K562 (cell line): ENCODE measurements around the gene ASB7. TPM values are rescaled to one million over a fixed set of nuclear protein-coding genes. Genes with fewer than 3 reads are reported as not detected.

Experiments
- polyA plus RNA-seq, 8 experiments: library from polyadenylated mRNA; depleted of rRNA in 4 of 8; stranded (reverse) in 5 of 8; unstranded in 3 of 8; fragments of >200 nt; fragmentation: Nextera tagmentation in 2 of 8; fragmentation: Illumina TruSeq in 1 of 8; extraction: Ambion mirVana in 2 of 8; extraction: Trizol in 1 of 8; gene quantifications; 2 replicates each; pipeline versions ENCODE4 v1.2.1 to v1.2.3, GENCODE V29; 2011 to 2014; ENCODE audit warnings: inconsistent platforms in 1 of 8, missing spikeins in 1 of 8
- small RNA-seq: library from RNA; depleted of rRNA; stranded (forward); fragments of <200 nt; gene quantifications from one replicate; pipeline ENCODE3, GENCODE V24; 2014
- total RNA-seq, 7 experiments: library from RNA; depleted of rRNA in 6 of 7; stranded (reverse); fragments of >200 nt in 6 of 7; fragmentation: Illumina TruSeq in 2 of 7; extraction: Trizol in 2 of 7; gene quantifications; 2 replicates each; pipeline versions ENCODE4 v1.2.1 to v1.2.3, GENCODE V29; 2011 to 2021; ENCODE audit warnings: low replicate concordance in 1 of 7

Gene ASB7
- total and polyA plus RNA-seq, 9 of the 15 experiments (the other 6 are each of a cell fraction or from before 2014, with no cell fraction given) = 1.8 to 10.1 (median 6.8) TPM

Small RNAs within 50 kb of the gene (small RNA-seq; reads per million reads assigned to genes)
- gene RF00019 (not detected), gene RNU6-181P (not detected)

Other genes with a start within 250 kb of the ASB7 start
- not detected in 2 replicates for gene CERS3, start 73.6 kb upstream of the ASB7 start, total RNA-seq (2014; rRNA removed)
- gene CERS3, start 73.6 kb upstream of the ASB7 start, total RNA-seq (2014; rRNA removed; fragmentation: Illumina TruSeq; extraction: Trizol) = not detected in 2 replicates
- not detected in 2 replicates for gene CERS3, start 73.6 kb upstream of the ASB7 start, total RNA-seq (2015; rRNA removed; fragmentation: Illumina TruSeq; extraction: Trizol)
- not detected in 2 replicates for gene CERS3, start 73.6 kb upstream of the ASB7 start, total RNA-seq (2021)
- gene CERS3, start 73.6 kb upstream of the ASB7 start, polyA plus RNA-seq (2011; rRNA removed) = 0.09 TPM in 1 of 2 replicates, not detected in the other
- not detected in 2 replicates for gene CERS3, start 73.6 kb upstream of the ASB7 start, polyA plus RNA-seq (2014; fragmentation: Illumina TruSeq; extraction: Trizol)
- gene CERS3, start 73.6 kb upstream of the ASB7 start, polyA plus RNA-seq (2014; fragmentation: Nextera tagmentation; extraction: Ambion mirVana) = not detected
- gene CERS3, start 73.6 kb upstream of the ASB7 start, polyA plus RNA-seq (2014; rRNA removed) = not detected in 2 replicates
- 13.8 and 15.4 TPM in 2 replicates for gene LINS1, start 405 bp upstream of the ASB7 start, total RNA-seq (2014; rRNA removed)
- 29.0 and 32.4 TPM in 2 replicates for gene LINS1, start 405 bp upstream of the ASB7 start, total RNA-seq (2014; rRNA removed; fragmentation: Illumina TruSeq; extraction: Trizol)
- 22.7 and 23.5 TPM in 2 replicates for gene LINS1, start 405 bp upstream of the ASB7 start, total RNA-seq (2015; rRNA removed; fragmentation: Illumina TruSeq; extraction: Trizol)
- 21.4 and 21.5 TPM in 2 replicates for gene LINS1, start 405 bp upstream of the ASB7 start, total RNA-seq (2021)
- gene LINS1, start 405 bp upstream of the ASB7 start, polyA plus RNA-seq (2011; rRNA removed) = 29.9 and 30.6 TPM in 2 replicates
- 24.6 and 27.3 TPM in 2 replicates for gene LINS1, start 405 bp upstream of the ASB7 start, polyA plus RNA-seq (2014; fragmentation: Illumina TruSeq; extraction: Trizol)
- gene LINS1, start 405 bp upstream of the ASB7 start, polyA plus RNA-seq (2014; fragmentation: Nextera tagmentation; extraction: Ambion mirVana) = 10 to 100 TPM; 28.9 to 31.4 TPM
- 18.5 and 21.5 TPM in 2 replicates for gene LINS1, start 405 bp upstream of the ASB7 start, polyA plus RNA-seq (2014; rRNA removed)